Keratinocyte (primary cell): ENCODE results near the gene NDUFA13.

Experiments
- EZH2 ChIP-seq: IDR thresholded peaks from one replicate; pipeline ENCODE4 v1.6.1; 2012; ENCODE audit warnings: inconsistent platforms, mild to moderate bottlenecking, low read length, moderate library complexity
- TF ChIP-seq, protein P1 (sequence below), 3 experiments: IDR thresholded peaks in 1 of 3; conservative IDR thresholded peaks in 1 of 3; optimal IDR thresholded peaks in 1 of 3; 2 replicates in 2 of 3; 3 replicates in 1 of 3; pipeline versions ENCODE3 to v1.5.1; 2011; ENCODE audit warnings: low read length in 3 of 3, mild to moderate bottlenecking in 3 of 3, moderate library complexity in 2 of 3, control low read depth in 1 of 3, inconsistent platforms in 1 of 3; ENCODE audit not compliant: insufficient read depth in 2 of 3; ENCODE audit errors: extremely low read depth in 1 of 3

- TF ChIP-seq EZH2: no peak
- TF ChIP-seq, protein P1, sequence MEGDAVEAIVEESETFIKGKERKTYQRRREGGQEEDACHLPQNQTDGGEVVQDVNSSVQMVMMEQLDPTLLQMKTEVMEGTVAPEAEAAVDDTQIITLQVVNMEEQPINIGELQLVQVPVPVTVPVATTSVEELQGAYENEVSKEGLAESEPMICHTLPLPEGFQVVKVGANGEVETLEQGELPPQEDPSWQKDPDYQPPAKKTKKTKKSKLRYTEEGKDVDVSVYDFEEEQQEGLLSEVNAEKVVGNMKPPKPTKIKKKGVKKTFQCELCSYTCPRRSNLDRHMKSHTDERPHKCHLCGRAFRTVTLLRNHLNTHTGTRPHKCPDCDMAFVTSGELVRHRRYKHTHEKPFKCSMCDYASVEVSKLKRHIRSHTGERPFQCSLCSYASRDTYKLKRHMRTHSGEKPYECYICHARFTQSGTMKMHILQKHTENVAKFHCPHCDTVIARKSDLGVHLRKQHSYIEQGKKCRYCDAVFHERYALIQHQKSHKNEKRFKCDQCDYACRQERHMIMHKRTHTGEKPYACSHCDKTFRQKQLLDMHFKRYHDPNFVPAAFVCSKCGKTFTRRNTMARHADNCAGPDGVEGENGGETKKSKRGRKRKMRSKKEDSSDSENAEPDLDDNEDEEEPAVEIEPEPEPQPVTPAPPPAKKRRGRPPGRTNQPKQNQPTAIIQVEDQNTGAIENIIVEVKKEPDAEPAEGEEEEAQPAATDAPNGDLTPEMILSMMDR (optimal IDR thresholded peaks at IDR 0.05 in 1 of 3, IDR thresholded peaks at IDR 0.05 in 1 of 3, conservative IDR thresholded peaks at IDR 0.05 in 1 of 3; ENCODE audit: extremely low read depth in 1 of 3, insufficient read depth in 2 of 3, low read length in 3 of 3): no peak
These were observed 29.5 kb upstream of the NDUFA13 start for GRCh38 chr19:19486343-19487076.
